ENCODE results near the gene SPATA20.

The SPATA20 gene

GRCh38 chr17:50520483-50520882 lies 26.5 kb upstream of the SPATA20 start:
- no peak overlapping the region for H3K4me3 ChIP-seq (ENCODE audit: low read depth, low read length)
- no peak for TF ChIP-seq CTCF (IDR thresholded peaks at IDR 0.05; ENCODE audit: borderline replicate concordance, insufficient read depth, low read depth, low read length)

- no peak overlapping the region for H3K4me3 ChIP-seq (ENCODE audit: low read depth, low read length)
- TF ChIP-seq CTCF (IDR thresholded peaks at IDR 0.05; ENCODE audit: borderline replicate concordance, insufficient read depth, low read depth, low read length), result no peak
Measured at GRCh38 chr17:50521514-50521913, 25.5 kb upstream of the SPATA20 start.

- no peak for TF ChIP-seq CTCF (IDR thresholded peaks at IDR 0.05; ENCODE audit: borderline replicate concordance, insufficient read depth, low read depth, low read length)
- no peak overlapping the region for H3K4me3 ChIP-seq (ENCODE audit: low read depth, low read length)
Measured at GRCh38 chr17:50522766-50523165, 24.2 kb upstream of the SPATA20 start.

- H3K4me3 ChIP-seq (ENCODE audit: low read depth, low read length), result no peak overlapping the region
- no peak for TF ChIP-seq CTCF (IDR thresholded peaks at IDR 0.05; ENCODE audit: borderline replicate concordance, insufficient read depth, low read depth, low read length)
Measured at GRCh38 chr17:50523208-50523607, 23.8 kb upstream of the SPATA20 start.

GRCh38 chr17:50524838-50525237 lies 22.1 kb upstream of the SPATA20 start:
- no peak for TF ChIP-seq CTCF (IDR thresholded peaks at IDR 0.05; ENCODE audit: borderline replicate concordance, insufficient read depth, low read depth, low read length)
- H3K4me3 ChIP-seq (ENCODE audit: low read depth, low read length), result no peak overlapping the region

- H3K4me3 ChIP-seq (ENCODE audit: low read depth, low read length), result no peak overlapping the region
- no peak for TF ChIP-seq CTCF (IDR thresholded peaks at IDR 0.05; ENCODE audit: borderline replicate concordance, insufficient read depth, low read depth, low read length)
Measured at GRCh38 chr17:50527155-50527762, 19.7 kb upstream of the SPATA20 start.

GRCh38 chr17:50527949-50528474 lies 19.0 kb upstream of the SPATA20 start:
- no peak for TF ChIP-seq CTCF (IDR thresholded peaks at IDR 0.05; ENCODE audit: borderline replicate concordance, insufficient read depth, low read depth, low read length)
- H3K4me3 ChIP-seq (ENCODE audit: low read depth, low read length), result no peak overlapping the region

All from GM12875 (cell line).